ENCODE measurements around the gene LTO1. TPM values are rescaled to one million over a fixed set of nuclear protein-coding genes. Genes with fewer than 3 reads are reported as not detected.

Gene LTO1
- total RNA-seq, 2 donors from 2014 or later: 23.2 to 32.2 TPM

DNA sequence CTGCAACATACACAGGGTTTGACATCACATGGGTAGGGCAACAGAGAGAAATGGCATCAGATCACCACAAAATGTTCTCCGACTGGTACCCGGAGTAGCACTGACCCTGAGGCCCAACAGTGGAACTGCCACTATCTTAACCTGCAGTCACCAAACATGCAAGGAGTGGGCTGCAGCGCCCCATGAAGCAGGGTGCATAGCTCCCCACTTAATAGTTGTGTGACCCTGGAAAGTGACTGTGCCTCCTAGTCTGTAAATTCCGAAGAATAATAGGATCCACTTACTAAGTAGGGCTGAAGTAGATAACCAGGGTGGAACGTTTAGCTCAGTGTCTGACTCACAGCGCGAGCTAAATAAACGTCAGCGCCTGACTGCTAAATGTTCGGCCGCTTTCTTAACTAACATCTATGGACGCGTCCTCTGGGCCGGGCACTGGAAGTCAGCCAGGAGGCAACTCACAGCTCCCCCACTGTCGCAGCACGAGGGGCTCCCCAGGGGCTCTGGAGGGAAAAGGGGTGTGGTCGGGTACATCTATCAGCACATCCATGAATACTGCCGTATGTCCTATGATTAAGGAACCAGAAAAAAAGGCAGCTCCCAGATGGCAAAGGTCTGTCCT is 777 bp downstream of the LTO1 start:
- no peak for DNase-seq
- H3K27me3 ChIP-seq (ENCODE audit: control insufficient read depth, insufficient read depth, low read length, poor library complexity, severe bottlenecking): no peaks in the 10 kb centered on the region
- H3K27ac Mint-ChIP-seq: peak overlapping the region; percentile 77
- H3K36me3 Mint-ChIP-seq (ENCODE audit: low read depth): peaks cover 30% of the 10 kb centered on the region
- peak overlapping the region; percentile 84 for H3K4me3 Mint-ChIP-seq
- peaks cover 31% of the 10 kb centered on the region for H3K36me3 ChIP-seq (ENCODE audit: control insufficient read depth, insufficient read depth, low read length)
- TF ChIP-seq, protein P1, sequence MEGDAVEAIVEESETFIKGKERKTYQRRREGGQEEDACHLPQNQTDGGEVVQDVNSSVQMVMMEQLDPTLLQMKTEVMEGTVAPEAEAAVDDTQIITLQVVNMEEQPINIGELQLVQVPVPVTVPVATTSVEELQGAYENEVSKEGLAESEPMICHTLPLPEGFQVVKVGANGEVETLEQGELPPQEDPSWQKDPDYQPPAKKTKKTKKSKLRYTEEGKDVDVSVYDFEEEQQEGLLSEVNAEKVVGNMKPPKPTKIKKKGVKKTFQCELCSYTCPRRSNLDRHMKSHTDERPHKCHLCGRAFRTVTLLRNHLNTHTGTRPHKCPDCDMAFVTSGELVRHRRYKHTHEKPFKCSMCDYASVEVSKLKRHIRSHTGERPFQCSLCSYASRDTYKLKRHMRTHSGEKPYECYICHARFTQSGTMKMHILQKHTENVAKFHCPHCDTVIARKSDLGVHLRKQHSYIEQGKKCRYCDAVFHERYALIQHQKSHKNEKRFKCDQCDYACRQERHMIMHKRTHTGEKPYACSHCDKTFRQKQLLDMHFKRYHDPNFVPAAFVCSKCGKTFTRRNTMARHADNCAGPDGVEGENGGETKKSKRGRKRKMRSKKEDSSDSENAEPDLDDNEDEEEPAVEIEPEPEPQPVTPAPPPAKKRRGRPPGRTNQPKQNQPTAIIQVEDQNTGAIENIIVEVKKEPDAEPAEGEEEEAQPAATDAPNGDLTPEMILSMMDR (conservative IDR thresholded peaks at IDR 0.05): no peak
- H3K27me3 Mint-ChIP-seq (ENCODE audit: insufficient read depth): no peaks in the 10 kb centered on the region
- no peaks in the 10 kb centered on the region for H3K9me3 ChIP-seq (ENCODE audit: control insufficient read depth, low read length)
- peaks cover 5% of the 10 kb centered on the region for H3K4me1 ChIP-seq (ENCODE audit: control insufficient read depth, insufficient read depth, low read length)
- 31 to 40% methylated on average over 15 to 18 of the region's 18 CpGs for whole genome bisulfite sequencing, 2 experiments (ENCODE audit: insufficient coverage in 1 of 2, insufficient read length in 1 of 2)
- H3K4me3 ChIP-seq (ENCODE audit: low read length): peak overlapping the region; percentile 97
- peak overlapping the region; percentile 47 for H3K27ac ChIP-seq (ENCODE audit: low read depth, low read length)
- peaks cover 11% of the 10 kb centered on the region for H3K4me1 Mint-ChIP-seq
- peak overlapping the region; percentile 83 for H3K9ac ChIP-seq (ENCODE audit: extremely low read depth, low read length, poor library complexity, severe bottlenecking)
- no peaks in the 10 kb centered on the region for H3K9me3 Mint-ChIP-seq

DNA sequence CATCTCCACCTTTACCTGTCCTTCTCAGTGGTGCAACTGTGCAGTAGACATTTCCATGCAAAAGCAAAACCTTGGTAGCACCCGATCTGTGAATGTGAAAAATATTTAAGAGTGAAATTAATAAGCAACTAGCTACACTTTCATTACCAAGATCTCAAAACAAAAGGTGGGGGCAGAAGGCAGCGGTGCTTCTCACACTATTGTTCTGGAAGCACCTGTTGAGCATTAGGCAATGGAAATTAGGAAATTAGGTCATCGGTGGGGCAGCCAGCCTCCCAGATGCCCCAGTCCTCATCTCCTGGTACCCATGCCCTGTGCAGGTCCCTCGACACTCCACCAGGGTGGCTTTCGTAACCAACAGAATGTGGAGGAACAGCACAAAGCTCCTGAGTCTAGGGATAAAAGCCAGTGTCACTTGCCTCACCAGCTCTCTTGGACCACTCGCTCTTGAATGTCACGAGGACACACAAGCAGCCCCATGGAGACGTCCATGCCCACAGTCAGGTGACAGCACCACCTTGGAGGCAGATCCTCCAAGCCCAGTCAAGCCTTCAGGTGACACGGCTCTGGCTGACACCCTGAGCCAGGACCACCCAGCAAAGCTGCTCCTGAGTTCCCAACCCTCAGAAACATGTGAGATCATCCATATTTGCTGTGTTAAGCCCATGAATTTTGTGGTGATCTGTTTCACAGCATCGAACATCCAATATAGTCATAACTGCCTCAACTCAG is 3.3 kb downstream of the LTO1 start:
- DNase-seq: no peak
- Histone ChIP-seq H3K27ac (ENCODE audit: low read depth, low read length) (no peak overlapping the region), H3K27me3 (ENCODE audit: control insufficient read depth, insufficient read depth, low read length, poor library complexity, severe bottlenecking) (no peaks in the 10 kb centered on the region), H3K36me3 (ENCODE audit: control insufficient read depth, insufficient read depth, low read length) (peaks cover 50% of the 10 kb centered on the region), H3K4me3 (ENCODE audit: low read length) (no peak overlapping the region), H3K9ac (ENCODE audit: extremely low read depth, low read length, poor library complexity, severe bottlenecking) (no peak overlapping the region), H3K9me3 (ENCODE audit: control insufficient read depth, low read length) (no peaks in the 10 kb centered on the region), H3K4me1 (ENCODE audit: control insufficient read depth, insufficient read depth, low read length) (peaks cover 5% of the 10 kb centered on the region)
- H3K36me3 Mint-ChIP-seq (ENCODE audit: low read depth): peaks cover 45% of the 10 kb centered on the region
- H3K27ac Mint-ChIP-seq: no peak overlapping the region
- no peaks in the 10 kb centered on the region for H3K9me3 Mint-ChIP-seq
- no peaks in the 10 kb centered on the region for H3K27me3 Mint-ChIP-seq (ENCODE audit: insufficient read depth)
- H3K4me3 Mint-ChIP-seq: no peak overlapping the region
- H3K4me1 Mint-ChIP-seq: peaks cover 11% of the 10 kb centered on the region
- WGBS, 2 experiments (ENCODE audit: insufficient coverage in 1 of 2, insufficient read length in 1 of 2): 94 to 95% methylated on average over 9 of the region's 10 CpGs
- TF ChIP-seq, protein P1 (conservative IDR thresholded peaks at IDR 0.05): no peak

DNA sequence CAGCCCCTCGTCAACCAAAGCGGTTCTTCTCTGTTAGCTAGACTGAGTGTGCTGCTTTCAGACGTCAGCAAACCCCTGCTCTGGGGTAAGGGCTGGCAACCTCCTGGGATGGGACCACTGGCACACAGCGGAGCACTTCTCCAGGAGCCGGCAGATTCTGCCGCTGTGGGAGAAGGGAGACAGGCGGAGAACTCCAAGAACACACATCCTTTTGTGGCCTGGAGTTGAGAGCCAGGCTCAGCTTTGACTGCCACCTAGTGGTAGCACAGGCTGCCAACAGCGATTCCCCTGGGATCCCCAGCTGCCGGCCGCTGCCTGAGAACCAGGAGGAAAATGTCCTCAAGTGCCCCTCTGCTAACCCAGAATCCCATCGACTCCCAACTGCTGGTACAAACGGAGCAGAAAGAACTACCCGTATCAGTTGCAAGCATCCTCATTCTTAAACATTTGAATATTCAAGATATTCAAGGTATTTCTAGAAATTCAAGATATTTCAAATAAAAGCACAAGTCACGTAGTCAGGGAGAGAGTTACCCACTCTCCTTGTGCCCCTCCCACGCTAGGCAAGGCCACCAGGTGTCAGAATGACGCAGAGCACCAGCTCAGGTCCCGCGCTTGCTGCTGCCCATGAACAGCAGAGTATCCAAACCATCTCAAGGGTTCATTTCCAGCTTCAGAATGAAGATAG is 4.9 kb downstream of the LTO1 start:
- H3K4me1 ChIP-seq (ENCODE audit: control insufficient read depth, insufficient read depth, low read length): peaks cover 5% of the 10 kb centered on the region

More for the DNA sequence above, 4.9 kb downstream of the LTO1 start:
- TF ChIP-seq, protein P1 (conservative IDR thresholded peaks at IDR 0.05): peak; percentile 97
- Mint-ChIP-seq H3K4me3 (no peak overlapping the region), H3K27ac (peak overlapping the region; percentile 91), H3K4me1 (peaks cover 11% of the 10 kb centered on the region), H3K36me3 (ENCODE audit: low read depth) (peaks cover 49% of the 10 kb centered on the region), H3K9me3 (no peaks in the 10 kb centered on the region), H3K27me3 (ENCODE audit: insufficient read depth) (no peaks in the 10 kb centered on the region)
- Histone ChIP-seq H3K9ac (ENCODE audit: extremely low read depth, low read length, poor library complexity, severe bottlenecking) (no peak overlapping the region), H3K27ac (ENCODE audit: low read depth, low read length) (no peak overlapping the region), H3K4me3 (ENCODE audit: low read length) (no peak overlapping the region), H3K36me3 (ENCODE audit: control insufficient read depth, insufficient read depth, low read length) (peaks cover 55% of the 10 kb centered on the region), H3K9me3 (ENCODE audit: control insufficient read depth, low read length) (no peaks in the 10 kb centered on the region), H3K27me3 (ENCODE audit: control insufficient read depth, insufficient read depth, low read length, poor library complexity, severe bottlenecking) (no peaks in the 10 kb centered on the region)
- peak; percentile 96 for DNase-seq
- 55 to 57% methylated on average over 16 to 18 of the region's 18 CpGs for WGBS, 2 experiments (ENCODE audit: insufficient coverage in 1 of 2, insufficient read length in 1 of 2)
